SK-N-SH treated with all-trans-retinoic acid at 6 μM for 48 hours (cell line): ENCODE measurements around the gene CDC26.

Experiments
- ATAC-seq: fragments of 200-7000 bp; cut with Tn5 transposase; 3 replicates; pipeline ENCODE4 v1.9.1; 2020; ENCODE audit warnings: mild to moderate bottlenecking, moderate library complexity
- BACH2 ChIP-seq: fragments of 250-450 bp; sonication (Bioruptor Pico); IDR thresholded peaks from 2 replicates; pipeline ENCODE4 v1.9.0; 2021; ENCODE audit warnings: mild to moderate bottlenecking, borderline replicate concordance
- CSDC2 ChIP-seq: fragments of 250-450 bp; sonication (Bioruptor Pico); IDR thresholded peaks from 2 replicates; pipeline ENCODE4 v1.5.0; 2020; ENCODE audit warnings: mild to moderate bottlenecking, moderate library complexity
- ESRRG ChIP-seq: fragments of 250-450 bp; sonication (Bioruptor Pico); IDR thresholded peaks from 2 replicates; pipeline ENCODE4 v1.6.1; 2021; ENCODE audit warnings: mild to moderate bottlenecking
- ISL1 ChIP-seq: fragments of 250-450 bp; sonication (Bioruptor Pico); IDR thresholded peaks from 2 replicates; pipeline ENCODE4 v2.1.2; 2022; ENCODE audit warnings: mild to moderate bottlenecking, moderate library complexity
- OSR1 ChIP-seq: fragments of 250-450 bp; sonication (Bioruptor Pico); IDR thresholded peaks from 2 replicates; pipeline ENCODE4 v1.8.0; 2022; ENCODE audit warnings: moderate library complexity, mild to moderate bottlenecking, inconsistent platforms
- PPARA ChIP-seq: fragments of 250-450 bp; sonication (Bioruptor Pico); IDR thresholded peaks from 2 replicates; pipeline ENCODE4 v1.5.0; 2020; ENCODE audit warnings: mild to moderate bottlenecking, borderline replicate concordance
- RARB ChIP-seq: fragments of 250-450 bp; sonication (Bioruptor Pico); IDR thresholded peaks from 2 replicates; pipeline ENCODE4 v1.8.0; 2021; ENCODE audit warnings: mild to moderate bottlenecking, moderate library complexity
- SNAI2 ChIP-seq: fragments of 250-450 bp; sonication (Bioruptor Pico); IDR thresholded peaks from 2 replicates; pipeline ENCODE4 v1.5.0; 2020; ENCODE audit warnings: mild to moderate bottlenecking, moderate library complexity
- TCF4 ChIP-seq: fragments of 250-450 bp; sonication (Bioruptor Pico); IDR thresholded peaks from 2 replicates; pipeline ENCODE4 v1.8.0; 2021; ENCODE audit warnings: mild to moderate bottlenecking, moderate library complexity, borderline replicate concordance
- TOX ChIP-seq: fragments of 250-450 bp; sonication (Bioruptor Pico); IDR thresholded peaks from 2 replicates; pipeline ENCODE4 v1.8.0; 2021; ENCODE audit warnings: mild to moderate bottlenecking, moderate library complexity, borderline replicate concordance
- ZC3H10 ChIP-seq: fragments of 250-450 bp; sonication (Bioruptor Pico); IDR thresholded peaks from 2 replicates; pipeline ENCODE4 v1.5.1; 2021; ENCODE audit warnings: mild to moderate bottlenecking, moderate library complexity
- ZFP3 ChIP-seq: fragments of 250-450 bp; sonication (Bioruptor Pico); IDR thresholded peaks from 2 replicates; pipeline ENCODE4 v1.5.0; 2020; ENCODE audit warnings: mild to moderate bottlenecking, moderate library complexity
- ZFP30 ChIP-seq: fragments of 450-650 bp; formaldehyde crosslinking; IDR thresholded peaks from 2 replicates; pipeline ENCODE4 v1.5.0; 2022; ENCODE audit warnings: mild to moderate bottlenecking, moderate library complexity
- ZNF565 ChIP-seq: fragments of 450-650 bp; formaldehyde crosslinking; conservative IDR thresholded peaks from 2 replicates; pipeline ENCODE4 v1.5.0; 2020; ENCODE audit warnings: low read depth, mild to moderate bottlenecking, moderate library complexity
- ZNF70 ChIP-seq: fragments of 450-650 bp; formaldehyde crosslinking; IDR thresholded peaks from 2 replicates; pipeline ENCODE4 v1.5.0; 2020; ENCODE audit warnings: mild to moderate bottlenecking, moderate library complexity
- TF ChIP-seq, protein P1 (sequence below): fragments of 250-450 bp; sonication (Bioruptor Pico); IDR thresholded peaks from 2 replicates; pipeline ENCODE4 v1.8.0; 2020; ENCODE audit warnings: mild to moderate bottlenecking, moderate library complexity, borderline replicate concordance
- TF ChIP-seq, protein P2 (sequence below): fragments of 250-450 bp; sonication (Bioruptor Pico); IDR thresholded peaks from 2 replicates; pipeline ENCODE4 v1.5.1; 2020; ENCODE audit warnings: low read depth, mild to moderate bottlenecking, moderate library complexity
- TF ChIP-seq, protein P3 (sequence below): fragments of 250-450 bp; sonication (Bioruptor Pico); IDR thresholded peaks from 2 replicates; pipeline ENCODE4 v1.5.1; 2021; ENCODE audit warnings: mild to moderate bottlenecking, moderate library complexity
- TF ChIP-seq, protein P4 (sequence below): fragments of 250-450 bp; sonication (Bioruptor Pico); IDR thresholded peaks from 2 replicates; pipeline ENCODE4 v1.5.0; 2020; ENCODE audit warnings: mild to moderate bottlenecking, moderate library complexity
- TF ChIP-seq, protein P5 (sequence below): fragments of 250-450 bp; sonication (Bioruptor Pico); IDR thresholded peaks from 2 replicates; pipeline ENCODE4 v1.8.0; 2021; ENCODE audit warnings: low read depth, mild to moderate bottlenecking, moderate library complexity, borderline replicate concordance

The CDC26 gene

DNA sequence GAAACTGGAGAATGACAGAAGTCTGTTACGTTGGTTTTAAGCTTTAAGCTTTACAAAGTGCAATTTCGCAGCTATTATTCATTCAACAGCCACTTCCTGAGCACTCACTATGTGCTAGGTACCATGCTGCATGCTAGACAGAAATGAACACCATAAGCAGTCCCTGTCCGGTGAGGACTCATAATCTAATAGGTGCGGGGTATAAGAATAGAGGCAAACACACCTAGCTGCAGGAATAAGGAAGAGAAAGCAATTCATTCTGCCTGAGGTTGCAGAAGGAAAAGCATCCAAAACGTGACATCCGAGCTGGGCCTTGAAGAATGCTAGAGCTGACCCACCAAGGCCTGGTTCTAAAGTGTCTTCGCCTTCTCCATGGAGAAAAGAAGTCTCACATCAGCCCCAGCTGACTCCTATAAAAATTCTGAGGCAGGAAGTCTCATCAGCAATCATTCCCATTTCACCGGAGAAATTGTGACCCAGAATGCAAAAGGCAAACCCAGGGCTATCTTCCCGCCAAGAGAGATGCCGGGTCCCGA lies 54.8 kb downstream of the CDC26 start (continued):
- TF ChIP-seq RARB (CRISPR knock-in tag) (no peak), TCF4 (CRISPR knock-in tag) (no peak)

DNA sequence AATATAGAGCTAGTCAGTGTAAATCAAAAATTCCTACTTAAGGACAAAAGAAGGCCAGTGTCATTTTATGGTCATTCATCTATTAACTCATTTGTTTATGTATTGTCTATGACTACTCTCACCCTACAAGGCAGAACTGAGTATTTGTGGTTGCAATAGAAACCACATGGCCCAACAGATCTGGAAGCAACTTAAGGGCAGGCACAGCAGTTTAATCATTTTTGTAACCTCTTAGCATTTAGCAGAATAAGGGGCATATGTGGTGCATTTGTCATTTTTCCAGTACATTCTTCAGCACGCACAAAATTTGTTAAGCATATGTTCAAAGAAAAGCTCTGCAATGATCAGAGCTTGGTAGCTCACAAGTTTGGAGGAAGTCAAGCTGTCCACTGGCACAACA lies 55.4 kb downstream of the CDC26 start:
- no peak for ATAC-seq
- TF ChIP-seq ZFP30: no peak
- TF ChIP-seq ZFP3 (CRISPR knock-in tag): no peak
- TF ChIP-seq, protein P1, sequence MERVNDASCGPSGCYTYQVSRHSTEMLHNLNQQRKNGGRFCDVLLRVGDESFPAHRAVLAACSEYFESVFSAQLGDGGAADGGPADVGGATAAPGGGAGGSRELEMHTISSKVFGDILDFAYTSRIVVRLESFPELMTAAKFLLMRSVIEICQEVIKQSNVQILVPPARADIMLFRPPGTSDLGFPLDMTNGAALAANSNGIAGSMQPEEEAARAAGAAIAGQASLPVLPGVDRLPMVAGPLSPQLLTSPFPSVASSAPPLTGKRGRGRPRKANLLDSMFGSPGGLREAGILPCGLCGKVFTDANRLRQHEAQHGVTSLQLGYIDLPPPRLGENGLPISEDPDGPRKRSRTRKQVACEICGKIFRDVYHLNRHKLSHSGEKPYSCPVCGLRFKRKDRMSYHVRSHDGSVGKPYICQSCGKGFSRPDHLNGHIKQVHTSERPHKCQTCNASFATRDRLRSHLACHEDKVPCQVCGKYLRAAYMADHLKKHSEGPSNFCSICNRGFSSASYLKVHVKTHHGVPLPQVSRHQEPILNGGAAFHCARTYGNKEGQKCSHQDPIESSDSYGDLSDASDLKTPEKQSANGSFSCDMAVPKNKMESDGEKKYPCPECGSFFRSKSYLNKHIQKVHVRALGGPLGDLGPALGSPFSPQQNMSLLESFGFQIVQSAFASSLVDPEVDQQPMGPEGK (CRISPR knock-in tag): no peak
- no peak for TF ChIP-seq SNAI2 (CRISPR knock-in tag)
- no peak for TF ChIP-seq ZNF565

DNA sequence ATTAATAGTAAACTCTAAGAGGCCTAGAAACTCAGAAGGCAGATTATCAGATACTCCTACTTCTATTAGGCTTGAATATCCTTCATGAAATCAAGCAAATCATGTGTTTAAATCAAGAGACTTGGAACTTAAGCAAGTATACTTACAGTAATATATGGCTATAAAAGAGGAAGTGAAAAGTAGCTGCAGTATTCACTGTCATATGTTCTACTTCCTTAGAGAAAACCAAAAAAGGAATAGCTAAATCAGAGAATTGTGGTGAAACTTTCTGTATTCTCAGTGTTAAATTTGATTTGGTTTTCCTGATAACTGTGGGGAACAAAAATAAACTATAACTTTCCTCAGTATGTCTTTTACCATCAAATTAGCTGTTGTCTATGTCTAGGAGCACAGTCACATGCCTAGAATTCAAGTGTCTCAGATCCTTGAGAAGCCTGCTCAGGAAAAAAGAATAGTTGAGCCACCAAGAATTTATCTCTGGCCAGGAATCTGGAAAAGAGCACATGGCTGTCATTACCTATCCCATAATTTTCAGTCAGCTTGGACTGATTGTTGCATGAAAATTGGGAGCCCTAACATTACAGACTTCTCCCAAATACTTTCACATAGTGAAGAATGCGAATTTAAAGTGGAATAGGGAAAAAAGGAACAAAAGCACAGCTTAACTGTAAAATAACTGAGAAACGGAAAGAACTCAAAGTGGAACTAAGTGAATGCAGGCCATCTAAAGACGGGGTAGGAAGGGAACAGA lies 56.0 kb downstream of the CDC26 start:
- TF ChIP-seq, protein P2, sequence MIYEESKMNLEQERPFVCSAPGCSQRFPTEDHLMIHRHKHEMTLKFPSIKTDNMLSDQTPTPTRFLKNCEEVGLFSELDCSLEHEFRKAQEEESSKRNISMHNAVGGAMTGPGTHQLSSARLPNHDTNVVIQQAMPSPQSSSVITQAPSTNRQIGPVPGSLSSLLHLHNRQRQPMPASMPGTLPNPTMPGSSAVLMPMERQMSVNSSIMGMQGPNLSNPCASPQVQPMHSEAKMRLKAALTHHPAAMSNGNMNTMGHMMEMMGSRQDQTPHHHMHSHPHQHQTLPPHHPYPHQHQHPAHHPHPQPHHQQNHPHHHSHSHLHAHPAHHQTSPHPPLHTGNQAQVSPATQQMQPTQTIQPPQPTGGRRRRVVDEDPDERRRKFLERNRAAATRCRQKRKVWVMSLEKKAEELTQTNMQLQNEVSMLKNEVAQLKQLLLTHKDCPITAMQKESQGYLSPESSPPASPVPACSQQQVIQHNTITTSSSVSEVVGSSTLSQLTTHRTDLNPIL (CRISPR knock-in tag): no peak
- no peak for TF ChIP-seq BACH2 (CRISPR knock-in tag)
- no peak for TF ChIP-seq SNAI2 (CRISPR knock-in tag)
- TF ChIP-seq, protein P3, sequence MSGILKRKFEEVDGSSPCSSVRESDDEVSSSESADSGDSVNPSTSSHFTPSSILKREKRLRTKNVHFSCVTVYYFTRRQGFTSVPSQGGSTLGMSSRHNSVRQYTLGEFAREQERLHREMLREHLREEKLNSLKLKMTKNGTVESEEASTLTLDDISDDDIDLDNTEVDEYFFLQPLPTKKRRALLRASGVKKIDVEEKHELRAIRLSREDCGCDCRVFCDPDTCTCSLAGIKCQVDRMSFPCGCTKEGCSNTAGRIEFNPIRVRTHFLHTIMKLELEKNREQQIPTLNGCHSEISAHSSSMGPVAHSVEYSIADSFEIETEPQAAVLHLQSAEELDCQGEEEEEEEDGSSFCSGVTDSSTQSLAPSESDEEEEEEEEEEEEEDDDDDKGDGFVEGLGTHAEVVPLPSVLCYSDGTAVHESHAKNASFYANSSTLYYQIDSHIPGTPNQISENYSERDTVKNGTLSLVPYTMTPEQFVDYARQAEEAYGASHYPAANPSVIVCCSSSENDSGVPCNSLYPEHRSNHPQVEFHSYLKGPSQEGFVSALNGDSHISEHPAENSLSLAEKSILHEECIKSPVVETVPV (CRISPR knock-in tag): no peak
- no peak for TF ChIP-seq RARB (CRISPR knock-in tag)
- TF ChIP-seq ZFP30: no peak
- TF ChIP-seq TCF4 (CRISPR knock-in tag): no peak
- TF ChIP-seq, protein P4, sequence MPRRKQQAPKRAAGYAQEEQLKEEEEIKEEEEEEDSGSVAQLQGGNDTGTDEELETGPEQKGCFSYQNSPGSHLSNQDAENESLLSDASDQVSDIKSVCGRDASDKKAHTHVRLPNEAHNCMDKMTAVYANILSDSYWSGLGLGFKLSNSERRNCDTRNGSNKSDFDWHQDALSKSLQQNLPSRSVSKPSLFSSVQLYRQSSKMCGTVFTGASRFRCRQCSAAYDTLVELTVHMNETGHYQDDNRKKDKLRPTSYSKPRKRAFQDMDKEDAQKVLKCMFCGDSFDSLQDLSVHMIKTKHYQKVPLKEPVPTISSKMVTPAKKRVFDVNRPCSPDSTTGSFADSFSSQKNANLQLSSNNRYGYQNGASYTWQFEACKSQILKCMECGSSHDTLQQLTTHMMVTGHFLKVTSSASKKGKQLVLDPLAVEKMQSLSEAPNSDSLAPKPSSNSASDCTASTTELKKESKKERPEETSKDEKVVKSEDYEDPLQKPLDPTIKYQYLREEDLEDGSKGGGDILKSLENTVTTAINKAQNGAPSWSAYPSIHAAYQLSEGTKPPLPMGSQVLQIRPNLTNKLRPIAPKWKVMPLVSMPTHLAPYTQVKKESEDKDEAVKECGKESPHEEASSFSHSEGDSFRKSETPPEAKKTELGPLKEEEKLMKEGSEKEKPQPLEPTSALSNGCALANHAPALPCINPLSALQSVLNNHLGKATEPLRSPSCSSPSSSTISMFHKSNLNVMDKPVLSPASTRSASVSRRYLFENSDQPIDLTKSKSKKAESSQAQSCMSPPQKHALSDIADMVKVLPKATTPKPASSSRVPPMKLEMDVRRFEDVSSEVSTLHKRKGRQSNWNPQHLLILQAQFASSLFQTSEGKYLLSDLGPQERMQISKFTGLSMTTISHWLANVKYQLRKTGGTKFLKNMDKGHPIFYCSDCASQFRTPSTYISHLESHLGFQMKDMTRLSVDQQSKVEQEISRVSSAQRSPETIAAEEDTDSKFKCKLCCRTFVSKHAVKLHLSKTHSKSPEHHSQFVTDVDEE (CRISPR knock-in tag): no peak
- no peak for TF ChIP-seq ZNF70 (CRISPR knock-in tag)
- TF ChIP-seq ZFP3 (CRISPR knock-in tag): no peak
- TF ChIP-seq ZC3H10 (CRISPR knock-in tag): no peak
- no peak for TF ChIP-seq ZNF565
- no peak for TF ChIP-seq ISL1 (CRISPR knock-in tag)
- no peak for TF ChIP-seq ESRRG (CRISPR knock-in tag)
- no peak for TF ChIP-seq PPARA (CRISPR knock-in tag)
- TF ChIP-seq, protein P5, sequence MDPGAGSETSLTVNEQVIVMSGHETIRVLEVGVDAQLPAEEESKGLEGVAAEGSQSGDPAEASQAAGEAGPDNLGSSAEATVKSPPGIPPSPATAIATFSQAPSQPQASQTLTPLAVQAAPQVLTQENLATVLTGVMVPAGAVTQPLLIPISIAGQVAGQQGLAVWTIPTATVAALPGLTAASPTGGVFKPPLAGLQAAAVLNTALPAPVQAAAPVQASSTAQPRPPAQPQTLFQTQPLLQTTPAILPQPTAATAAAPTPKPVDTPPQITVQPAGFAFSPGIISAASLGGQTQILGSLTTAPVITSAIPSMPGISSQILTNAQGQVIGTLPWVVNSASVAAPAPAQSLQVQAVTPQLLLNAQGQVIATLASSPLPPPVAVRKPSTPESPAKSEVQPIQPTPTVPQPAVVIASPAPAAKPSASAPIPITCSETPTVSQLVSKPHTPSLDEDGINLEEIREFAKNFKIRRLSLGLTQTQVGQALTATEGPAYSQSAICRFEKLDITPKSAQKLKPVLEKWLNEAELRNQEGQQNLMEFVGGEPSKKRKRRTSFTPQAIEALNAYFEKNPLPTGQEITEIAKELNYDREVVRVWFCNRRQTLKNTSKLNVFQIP (CRISPR knock-in tag): no peak
- TF ChIP-seq OSR1 (CRISPR knock-in tag): no peak
- no peak for TF ChIP-seq CSDC2 (CRISPR knock-in tag)
- TF ChIP-seq TOX (CRISPR knock-in tag): no peak
- ATAC-seq: no peak
